ENCODE data around the gene IL6ST. TPM values are rescaled to one million over a fixed set of nuclear protein-coding genes. Genes with fewer than 3 reads are reported as not detected.
"Not testable (repeated sequence)": the region's sequence is repeated elsewhere in the genome, so short reads cannot be mapped to it uniquely, and the experiment has no call there.

The IL6ST gene
- total RNA-seq = 192 TPM

DNA sequence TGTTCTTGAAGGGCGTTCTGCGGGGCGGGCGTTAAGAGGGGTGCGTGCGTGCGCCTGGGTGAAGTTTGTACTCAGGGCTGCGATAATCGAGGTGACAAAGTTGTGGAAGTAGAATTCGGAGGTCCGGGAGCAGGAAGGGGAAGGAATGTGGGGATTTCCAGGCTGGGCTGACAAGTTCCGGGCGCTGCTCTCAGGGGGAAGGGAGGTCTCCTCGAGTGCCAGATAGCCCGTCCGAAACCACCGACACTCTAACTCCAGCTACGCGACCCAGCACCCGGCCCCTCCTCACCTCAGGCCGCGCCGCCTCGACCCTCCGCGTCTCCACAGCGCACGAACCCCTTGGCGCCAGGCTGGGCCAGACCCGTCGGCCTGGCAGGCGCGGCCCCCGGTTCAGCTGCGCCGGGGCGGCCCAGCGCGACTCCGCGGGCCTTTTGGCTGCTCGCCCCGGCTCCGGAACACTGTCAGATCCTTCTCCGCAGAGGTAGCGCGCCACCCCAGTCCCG is at the start of gene IL6ST:
Gene IL6ST, minus strand, starts transcription at position 469 of the 503 bp plus-strand sequence. CDS start 18,685 bp downstream, outside the sequence.
- H3K4me3 ChIP-seq = peak within 1 kb of the TSS; percentile 95 to 98
- peak in 1 of 2 donors; percentile 83 for DNase-seq (ENCODE audit: low spot score in 2 of 2)
- TF ChIP-seq, protein P1, sequence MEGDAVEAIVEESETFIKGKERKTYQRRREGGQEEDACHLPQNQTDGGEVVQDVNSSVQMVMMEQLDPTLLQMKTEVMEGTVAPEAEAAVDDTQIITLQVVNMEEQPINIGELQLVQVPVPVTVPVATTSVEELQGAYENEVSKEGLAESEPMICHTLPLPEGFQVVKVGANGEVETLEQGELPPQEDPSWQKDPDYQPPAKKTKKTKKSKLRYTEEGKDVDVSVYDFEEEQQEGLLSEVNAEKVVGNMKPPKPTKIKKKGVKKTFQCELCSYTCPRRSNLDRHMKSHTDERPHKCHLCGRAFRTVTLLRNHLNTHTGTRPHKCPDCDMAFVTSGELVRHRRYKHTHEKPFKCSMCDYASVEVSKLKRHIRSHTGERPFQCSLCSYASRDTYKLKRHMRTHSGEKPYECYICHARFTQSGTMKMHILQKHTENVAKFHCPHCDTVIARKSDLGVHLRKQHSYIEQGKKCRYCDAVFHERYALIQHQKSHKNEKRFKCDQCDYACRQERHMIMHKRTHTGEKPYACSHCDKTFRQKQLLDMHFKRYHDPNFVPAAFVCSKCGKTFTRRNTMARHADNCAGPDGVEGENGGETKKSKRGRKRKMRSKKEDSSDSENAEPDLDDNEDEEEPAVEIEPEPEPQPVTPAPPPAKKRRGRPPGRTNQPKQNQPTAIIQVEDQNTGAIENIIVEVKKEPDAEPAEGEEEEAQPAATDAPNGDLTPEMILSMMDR (IDR thresholded peaks at IDR 0.05) = no peak
- H3K36me3 ChIP-seq = no peaks in the 10 kb centered on the region
- H3K27ac ChIP-seq = peak within 1 kb of the TSS; percentile 99 to 100
- H3K27me3 ChIP-seq = no peaks in the 10 kb centered on the region
- H3K4me1 ChIP-seq = peaks cover 0 to 13% of the 10 kb centered on the region in 2 donors
- intact Hi-C loops (cut with DNase I) = loop anchor here (2.0 to 10.0 kb wide), 4 partner anchors 180 to 822 kb away; partner anchors contain the start of genes CDC20B and MAP3K1
- H3K9me3 ChIP-seq = no peaks in the 10 kb centered on the region

DNA sequence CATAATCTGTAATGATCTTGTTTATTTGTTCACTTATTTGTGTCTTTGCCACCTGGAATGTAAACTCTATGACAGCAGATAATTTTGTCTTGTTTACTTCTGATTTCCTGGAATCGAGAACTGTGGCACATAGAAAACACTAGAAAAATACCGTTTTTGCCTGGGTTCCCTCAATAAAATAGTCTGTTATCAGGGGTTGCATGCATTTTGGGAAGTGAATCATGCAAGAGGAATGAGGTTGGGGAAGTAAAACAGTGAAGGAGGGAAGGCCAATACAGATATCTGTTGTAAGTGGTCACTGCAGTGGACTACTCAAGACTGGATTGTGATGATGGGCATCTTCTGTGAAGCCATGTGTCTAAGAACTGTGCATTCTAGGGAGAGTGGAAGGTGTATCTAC is 45.2 kb upstream of the IL6ST start:
- Histone ChIP-seq H3K9me3 (no peaks in the 10 kb centered on the region), H3K27me3 (no peaks in the 10 kb centered on the region), H3K36me3 (no peaks in the 10 kb centered on the region), H3K4me3 (no peak overlapping the region), H3K4me1 (no peaks in the 10 kb centered on the region), H3K27ac (no peak overlapping the region)
- TF ChIP-seq, protein P1 (IDR thresholded peaks at IDR 0.05) = no peak
- no peak for DNase-seq (ENCODE audit: low spot score in 2 of 2)
- intact Hi-C loops (cut with DNase I) = no loop called here

DNA sequence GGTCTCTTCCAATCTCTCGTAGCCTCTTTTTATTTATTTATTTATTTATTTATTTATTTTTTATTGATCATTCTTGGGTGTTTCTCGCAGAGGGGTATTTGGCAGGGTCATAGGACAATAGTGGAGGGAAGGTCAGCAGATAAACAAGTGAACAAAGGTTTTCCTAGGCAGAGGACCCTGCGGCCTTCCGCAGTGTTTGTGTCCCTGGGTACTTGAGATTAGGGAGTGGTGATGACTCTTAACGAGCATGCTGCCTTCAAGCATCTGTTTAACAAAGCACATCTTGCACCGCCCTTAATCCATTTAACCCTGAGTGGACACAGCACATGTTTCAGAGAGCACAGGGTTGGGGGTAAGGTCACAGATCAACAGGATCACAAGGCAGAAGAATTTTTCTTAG is 43.4 kb upstream of the IL6ST start:
- H3K27ac ChIP-seq; H3K4me1 ChIP-seq; intact Hi-C loops (cut with DNase I); H3K27me3 ChIP-seq; H3K9me3 ChIP-seq; H3K4me3 ChIP-seq; H3K36me3 ChIP-seq; DNase-seq (ENCODE audit: low spot score in 2 of 2): not testable (repeated sequence)

DNA sequence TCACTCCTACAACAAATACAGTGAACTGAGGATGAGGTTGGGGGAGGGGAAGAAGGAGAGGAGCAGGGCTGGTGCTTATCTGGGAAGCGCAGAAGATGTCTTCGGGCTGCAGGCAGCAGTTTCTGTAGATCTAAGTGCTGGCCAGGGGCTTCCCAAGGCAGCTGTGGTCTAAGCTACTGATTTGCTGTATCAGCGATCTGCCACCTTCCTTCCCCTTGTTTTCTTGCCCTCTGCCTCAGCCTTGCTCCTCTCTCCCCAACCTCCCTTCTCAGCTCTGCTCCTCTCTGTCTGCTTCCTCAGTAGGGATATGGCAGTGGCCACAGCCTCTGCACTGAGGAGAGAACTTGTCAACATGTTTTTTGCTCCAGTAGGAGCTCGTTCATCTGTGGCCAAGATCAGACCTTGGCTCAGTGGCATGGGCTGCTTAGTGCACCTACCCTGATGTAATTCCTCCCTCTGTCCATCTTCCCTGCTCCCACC is 42.8 kb upstream of the IL6ST start:
- no peaks in the 10 kb centered on the region for H3K9me3 ChIP-seq
- intact Hi-C loops (cut with DNase I) = no loop called here
- TF ChIP-seq, protein P1 (IDR thresholded peaks at IDR 0.05) = no peak

DNA sequence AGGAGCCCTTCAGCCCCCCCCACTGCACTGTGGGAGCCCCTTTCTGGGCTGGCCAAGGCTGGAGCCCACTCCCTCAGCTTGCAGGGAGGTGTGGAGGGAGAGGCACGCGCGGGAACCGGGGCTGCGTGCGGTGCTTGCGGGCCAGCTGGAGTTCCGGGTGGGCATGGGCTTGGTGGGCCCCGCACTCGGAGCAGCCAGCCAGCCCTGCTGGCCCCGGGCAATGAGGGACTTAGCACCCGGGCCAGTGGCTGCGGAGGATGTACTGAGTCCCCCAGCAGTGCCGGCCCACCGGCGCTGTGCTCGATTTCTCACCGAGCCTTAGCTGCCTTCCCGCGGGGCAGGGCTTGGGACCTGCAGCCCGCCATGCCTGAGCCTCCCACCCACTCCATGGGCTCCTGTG is 40.6 kb upstream of the IL6ST start:
- H3K36me3 ChIP-seq; H3K9me3 ChIP-seq; H3K27me3 ChIP-seq; H3K27ac ChIP-seq; H3K4me3 ChIP-seq; intact Hi-C loops (cut with DNase I); DNase-seq (ENCODE audit: low spot score in 2 of 2); H3K4me1 ChIP-seq: not testable (repeated sequence)

More for the DNA sequence above, 42.8 kb upstream of the IL6ST start:
- H3K27ac ChIP-seq = no peak overlapping the region
- no peak overlapping the region for H3K4me3 ChIP-seq
- DNase-seq (ENCODE audit: low spot score in 2 of 2) = no peak
- no peaks in the 10 kb centered on the region for H3K4me1 ChIP-seq
- no peaks in the 10 kb centered on the region for H3K27me3 ChIP-seq
- H3K36me3 ChIP-seq = no peaks in the 10 kb centered on the region

DNA sequence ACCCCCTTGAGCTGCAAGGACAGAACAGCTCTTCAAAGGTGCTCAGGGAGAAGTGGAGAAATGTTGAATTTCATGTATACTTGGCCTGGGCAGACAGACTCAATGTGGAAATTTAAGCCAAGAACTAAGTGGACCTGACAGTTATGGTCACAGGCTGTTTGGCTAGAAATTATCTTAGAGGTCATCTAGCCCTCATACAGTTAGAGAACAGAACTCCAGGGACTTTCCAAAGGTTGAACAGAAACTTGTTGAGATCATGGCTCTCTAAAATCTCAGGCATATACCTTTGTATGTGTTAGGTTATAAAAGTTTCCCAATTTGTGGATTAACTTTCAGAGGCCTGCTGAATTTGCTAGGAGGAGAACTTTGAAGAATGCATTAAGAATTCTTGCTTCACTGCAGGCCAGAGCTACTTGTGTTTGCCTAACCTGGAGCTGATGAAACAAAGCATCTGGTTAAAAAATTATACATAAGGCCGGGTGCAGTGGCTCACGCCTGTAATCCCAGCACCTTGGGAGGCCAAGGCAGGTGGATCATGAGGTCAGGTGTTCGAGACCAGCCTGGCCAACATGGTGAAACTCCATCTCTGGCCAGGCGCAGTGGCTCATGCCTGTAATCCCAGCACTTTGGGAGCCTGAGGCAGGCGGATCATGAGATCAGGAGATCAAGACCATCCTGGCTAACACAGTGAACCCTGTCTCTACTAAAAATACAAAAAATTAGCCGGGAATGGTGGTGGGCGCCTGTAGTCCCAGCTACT is 35.3 kb upstream of the IL6ST start:
- intact Hi-C loops (cut with DNase I); H3K4me1 ChIP-seq; H3K9me3 ChIP-seq; H3K27ac ChIP-seq; H3K27me3 ChIP-seq; H3K36me3 ChIP-seq; H3K4me3 ChIP-seq; DNase-seq (ENCODE audit: low spot score in 2 of 2): not testable (repeated sequence)

DNA sequence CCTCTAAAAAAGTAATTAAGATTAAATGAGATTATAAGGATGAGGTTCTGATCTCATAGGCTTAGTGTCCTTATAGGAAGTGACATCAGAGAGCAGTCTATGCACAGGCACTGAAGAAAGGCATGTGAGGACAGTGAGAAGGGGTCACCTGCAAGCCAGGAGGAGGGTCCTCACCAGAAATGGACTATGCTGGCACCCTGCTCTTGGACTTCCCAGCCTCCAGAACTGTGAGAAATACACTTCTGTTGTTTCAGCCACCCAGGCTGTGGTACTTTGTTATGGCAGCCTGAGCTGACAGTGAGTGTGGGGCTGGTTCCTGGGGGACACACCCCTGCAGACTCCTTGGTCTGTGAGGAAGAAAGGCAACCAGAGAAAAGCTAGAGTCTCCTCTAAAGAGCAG is 34.7 kb upstream of the IL6ST start:
- intact Hi-C loops (cut with DNase I) = no loop called here
- TF ChIP-seq, protein P1 (IDR thresholded peaks at IDR 0.05) = no peak
- Histone ChIP-seq H3K9me3 (no peaks in the 10 kb centered on the region), H3K36me3 (no peaks in the 10 kb centered on the region), H3K4me3 (no peak overlapping the region), H3K27me3 (no peaks in the 10 kb centered on the region), H3K4me1 (no peaks in the 10 kb centered on the region), H3K27ac (no peak overlapping the region)
- no peak for DNase-seq (ENCODE audit: low spot score in 2 of 2)
